ENCODE data around the gene SLC25A6. TPM values are rescaled to one million over a fixed set of nuclear protein-coding genes. Genes with fewer than 3 reads are reported as not detected.

SLC25A6 gene
- total RNA-seq, 4 donors from 2014 or later, result 151 to 341 (median 252) TPM

- no peak for TF ChIP-seq CTCF (IDR thresholded peaks at IDR 0.05; ENCODE audit: low read depth)
These were observed 575 bp downstream of the SLC25A6 start for GRCh38 chrX:1391370-1391706.

- TF ChIP-seq CTCF (IDR thresholded peaks at IDR 0.05; ENCODE audit: low read depth), result no peak
These were observed 1.1 kb downstream of the SLC25A6 start for GRCh38 chrX:1390621-1391369.

GRCh38 chrX:1389993-1390285 is 2.0 kb downstream of the SLC25A6 start:
- TF ChIP-seq CTCF (IDR thresholded peaks at IDR 0.05; ENCODE audit: low read depth), result no peak

- no peak for TF ChIP-seq CTCF (IDR thresholded peaks at IDR 0.05; ENCODE audit: low read depth)
These were observed 2.5 kb downstream of the SLC25A6 start for GRCh38 chrX:1389181-1389992.

- TF ChIP-seq CTCF (IDR thresholded peaks at IDR 0.05; ENCODE audit: low read depth), result no peak
These were observed 3.3 kb downstream of the SLC25A6 start for GRCh38 chrX:1388651-1389050.

GRCh38 chrX:1387141-1387776 is 4.7 kb downstream of the SLC25A6 start:
- TF ChIP-seq CTCF (IDR thresholded peaks at IDR 0.05; ENCODE audit: low read depth), result no peak
